GM12864 (cell line): Measurements from ENCODE around the gene TMSB4X.
"Not testable (repeated sequence)": the region's sequence is repeated elsewhere in the genome, so short reads cannot be mapped to it uniquely, and the experiment has no call there.

ENCODE experiments used
- DNase-seq: peaks from one replicate; pipeline ENCODE4 v3.0.0-alpha.2; 2011; ENCODE audit warnings: low read depth
- H3K4me3 ChIP-seq: 2 replicates; pipeline ENCODE4 v1.5.1; 2011; ENCODE audit warnings: mild to moderate bottlenecking, low read depth, low read length, control low read depth
- CTCF ChIP-seq: IDR thresholded peaks from 2 replicates; pipeline ENCODE4 v1.5.1; 2011; ENCODE audit warnings: low read depth, mild to moderate bottlenecking, moderate library complexity, low read length, control low read depth, inconsistent platforms; ENCODE audit errors: missing control alignments

Gene TMSB4X

GRCh38 chrX:12972878-12973560 lies 1.9 kb upstream of the TMSB4X start:
- no peak for DNase-seq
- no peak for TF ChIP-seq CTCF
- peak overlapping the region; percentile 88 for H3K4me3 ChIP-seq

GRCh38 chrX:12973561-12974304 lies 1.2 kb upstream of the TMSB4X start:
- peak overlapping the region; percentile 88 for H3K4me3 ChIP-seq
- TF ChIP-seq CTCF: no peak
- DNase-seq: no peak

GRCh38 chrX:12974305-12974795 lies 560 bp upstream of the TMSB4X start:
- no peak for TF ChIP-seq CTCF
- H3K4me3 ChIP-seq: peak overlapping the region; percentile 88
- no peak for DNase-seq

GRCh38 chrX:12975670-12975965 lies 708 bp downstream of the TMSB4X start:
- H3K4me3 ChIP-seq: peak overlapping the region; percentile 88
- no peak for TF ChIP-seq CTCF
- no peak for DNase-seq

- peak overlapping the region; percentile 88 for H3K4me3 ChIP-seq
- DNase-seq: no peak
- TF ChIP-seq CTCF: no peak
Observed at GRCh38 chrX:12975991-12976558, 1.2 kb downstream of the TMSB4X start.

- not testable (repeated sequence) for DNase-seq
- H3K4me3 ChIP-seq: peak overlapping the region; percentile 88
Observed at GRCh38 chrX:12976819-12977732, 2.2 kb downstream of the TMSB4X start.

- no peak for DNase-seq
- TF ChIP-seq CTCF: no peak
- peak overlapping the region; percentile 88 for H3K4me3 ChIP-seq
Observed at GRCh38 chrX:12977761-12978204, 2.9 kb downstream of the TMSB4X start.
